Hepatocyte (in vitro differentiated cells): ENCODE measurements around the gene KRTAP9-3. TPM values are rescaled to one million over a fixed set of nuclear protein-coding genes. Genes with fewer than 3 reads are reported as not detected.
"Not testable (repeated sequence)": the region's sequence is repeated elsewhere in the genome, so short reads cannot be mapped to it uniquely, and the experiment has no call there.

Experiments
- DNase-seq: peaks from one replicate; pipeline ENCODE4 v3.0.0-alpha.2; 2016; ENCODE audit warnings: low spot score
- H2AFZ ChIP-seq: fragments of 200-600 bp; sonication (generic); 2 replicates; pipeline ENCODE4 v1.6.0; 2016; ENCODE audit warnings: antibody characterized with exemption, mild to moderate bottlenecking
- H3K27ac ChIP-seq: fragments of 200-600 bp; sonication (generic); 2 replicates; pipeline ENCODE4 v1.5.1; 2016; ENCODE audit warnings: mild to moderate bottlenecking
- H3K27me3 ChIP-seq: fragments of 200-600 bp; sonication (generic); 2 replicates; pipeline ENCODE4 v1.6.1; 2016
- H3K36me3 ChIP-seq: fragments of 200-600 bp; sonication (generic); replicated peaks from 2 replicates; pipeline ENCODE4 v1.5.1; 2016; ENCODE audit warnings: low read depth; ENCODE audit not compliant: insufficient read depth
- H3K4me1 ChIP-seq: fragments of 200-600 bp; sonication (generic); 2 replicates; pipeline ENCODE4 v1.5.1; 2016; ENCODE audit warnings: mild to moderate bottlenecking, moderate library complexity; ENCODE audit not compliant: insufficient read depth
- H3K4me2 ChIP-seq: fragments of 200-600 bp; sonication (generic); 2 replicates; pipeline ENCODE4 v1.6.0; 2016
- H3K4me3 ChIP-seq: fragments of 200-600 bp; sonication (generic); 2 replicates; pipeline ENCODE4 v1.5.1; 2016; ENCODE audit warnings: mild to moderate bottlenecking
- H3K79me2 ChIP-seq: fragments of 200-600 bp; sonication (generic); 2 replicates; pipeline ENCODE4 v1.6.0; 2017; ENCODE audit warnings: mild to moderate bottlenecking
- H3K9me2 ChIP-seq: fragments of 200-600 bp; sonication (generic); replicated peaks from 2 replicates; pipeline ENCODE4 v1.6.0; 2017; ENCODE audit warnings: mild to moderate bottlenecking; ENCODE audit not compliant: insufficient read depth
- H3K9me3 ChIP-seq: fragments of 200-600 bp; sonication (generic); 2 replicates; pipeline ENCODE4 v1.5.1; 2016; ENCODE audit warnings: low read depth, mild to moderate bottlenecking
- H4K20me1 ChIP-seq: fragments of 200-600 bp; sonication (generic); 2 replicates; pipeline ENCODE4 v1.6.0; 2016; ENCODE audit warnings: mild to moderate bottlenecking; ENCODE audit not compliant: insufficient read depth, poor library complexity, severe bottlenecking
- EZH2 ChIP-seq: fragments of 200-600 bp; sonication (generic); IDR thresholded peaks from 2 replicates; pipeline ENCODE4 v1.6.1; 2016; ENCODE audit warnings: antibody characterized with exemption, mild to moderate bottlenecking, borderline replicate concordance
- EZH2phosphoT487 ChIP-seq: fragments of 200-600 bp; sonication (generic); IDR thresholded peaks from one replicate; pipeline ENCODE4 v1.6.1; 2018; ENCODE audit warnings: antibody characterized with exemption, mild to moderate bottlenecking, low read depth, moderate library complexity; ENCODE audit not compliant: unreplicated experiment, severe bottlenecking
- WGBS: methylation state at CpG from one replicate; pipeline ENCODE4 v1.1.6; 2016; ENCODE audit warnings: low lambda C conversion rate; ENCODE audit errors: missing lambda C conversion rate; 5-methylcytosine and 5-hydroxymethylcytosine counted together
- polyA plus RNA-seq: library from polyadenylated mRNA; unstranded; fragments of >200 nt; fragmentation: Nextera tagmentation; extraction: Ambion mirVana; gene quantifications from 2 replicates; pipeline ENCODE4 v1.2.1, GENCODE V29; 2016
- total RNA-seq: library from RNA; depleted of rRNA; stranded (reverse); fragments of >200 nt; gene quantifications from 2 replicates; pipeline ENCODE4 v1.2.3, GENCODE V29; 2014
- TF ChIP-seq, protein P1 (sequence below): fragments of 200-600 bp; sonication (generic); IDR thresholded peaks from 2 replicates; pipeline ENCODE4 v1.5.1; 2016; ENCODE audit warnings: antibody characterized with exemption, mild to moderate bottlenecking; ENCODE audit not compliant: poor library complexity

Gene KRTAP9-3
- total and polyA plus RNA-seq, 2 experiments from 2014 or later, result not detected

DNA sequence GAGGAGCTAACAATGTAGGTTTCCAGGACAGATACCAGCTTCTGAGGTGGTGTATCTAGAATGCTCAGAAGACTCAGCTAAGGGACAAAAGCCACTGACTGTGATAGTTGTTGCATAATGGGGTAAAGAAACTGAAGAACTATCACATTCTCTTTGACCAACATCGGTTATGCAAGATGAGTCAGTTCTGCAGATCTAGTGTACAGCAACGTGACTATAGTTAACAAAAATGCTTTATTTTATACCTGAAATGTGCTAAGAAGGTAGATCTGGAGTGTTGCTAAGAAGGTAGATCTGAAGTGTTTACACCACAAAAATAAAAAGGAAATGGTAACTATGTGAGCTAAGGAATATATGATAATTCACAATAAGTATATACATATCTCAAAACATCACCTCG, 35.5 kb downstream of the KRTAP9-3 start:
- H3K36me3 ChIP-seq, result no peaks in the 10 kb centered on the region
- H3K27ac ChIP-seq, result no peak overlapping the region
- H4K20me1 ChIP-seq, result no peaks in the 10 kb centered on the region
- no peak for DNase-seq
- H3K9me3 ChIP-seq, result no peaks in the 10 kb centered on the region
- H2AFZ ChIP-seq, result no peak overlapping the region
- no peaks in the 10 kb centered on the region for H3K4me1 ChIP-seq
- peaks cover 8% of the 10 kb centered on the region for H3K27me3 ChIP-seq
- H3K4me3 ChIP-seq, result no peak overlapping the region
- WGBS, result no CpG with 5 or more reads among the region's 3 CpGs
- H3K9me2 ChIP-seq, result no peaks in the 10 kb centered on the region
- no peak overlapping the region for H3K4me2 ChIP-seq
- TF ChIP-seq EZH2 (no peak), EZH2phosphoT487 (no peak)
- TF ChIP-seq, protein P1, sequence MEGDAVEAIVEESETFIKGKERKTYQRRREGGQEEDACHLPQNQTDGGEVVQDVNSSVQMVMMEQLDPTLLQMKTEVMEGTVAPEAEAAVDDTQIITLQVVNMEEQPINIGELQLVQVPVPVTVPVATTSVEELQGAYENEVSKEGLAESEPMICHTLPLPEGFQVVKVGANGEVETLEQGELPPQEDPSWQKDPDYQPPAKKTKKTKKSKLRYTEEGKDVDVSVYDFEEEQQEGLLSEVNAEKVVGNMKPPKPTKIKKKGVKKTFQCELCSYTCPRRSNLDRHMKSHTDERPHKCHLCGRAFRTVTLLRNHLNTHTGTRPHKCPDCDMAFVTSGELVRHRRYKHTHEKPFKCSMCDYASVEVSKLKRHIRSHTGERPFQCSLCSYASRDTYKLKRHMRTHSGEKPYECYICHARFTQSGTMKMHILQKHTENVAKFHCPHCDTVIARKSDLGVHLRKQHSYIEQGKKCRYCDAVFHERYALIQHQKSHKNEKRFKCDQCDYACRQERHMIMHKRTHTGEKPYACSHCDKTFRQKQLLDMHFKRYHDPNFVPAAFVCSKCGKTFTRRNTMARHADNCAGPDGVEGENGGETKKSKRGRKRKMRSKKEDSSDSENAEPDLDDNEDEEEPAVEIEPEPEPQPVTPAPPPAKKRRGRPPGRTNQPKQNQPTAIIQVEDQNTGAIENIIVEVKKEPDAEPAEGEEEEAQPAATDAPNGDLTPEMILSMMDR, result no peak
- H3K79me2 ChIP-seq, result no peaks in the 10 kb centered on the region

DNA sequence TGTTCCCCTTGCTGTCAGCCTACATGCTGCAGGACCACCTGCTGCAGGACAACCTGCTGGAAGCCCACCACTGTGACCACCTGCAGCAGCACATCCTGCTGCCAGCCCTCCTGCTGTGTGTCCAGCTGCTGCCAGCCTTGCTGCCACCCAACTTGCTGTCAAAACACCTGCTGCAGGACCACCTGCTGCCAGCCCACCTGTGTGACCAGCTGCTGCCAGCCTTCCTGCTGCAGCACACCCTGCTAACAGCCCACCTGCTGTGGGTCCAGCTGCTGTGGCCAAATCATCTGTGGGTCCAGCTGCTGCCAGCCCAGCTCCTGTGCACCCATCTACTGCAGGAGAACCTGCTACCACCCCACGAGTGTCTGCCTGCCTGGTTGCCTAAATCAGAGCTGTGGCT, 39.1 kb downstream of the KRTAP9-3 start:
- not testable (repeated sequence) for H3K27ac ChIP-seq, H3K36me3 ChIP-seq, H2AFZ ChIP-seq, H3K4me3 ChIP-seq, H3K4me1 ChIP-seq, DNase-seq, H3K27me3 ChIP-seq, H3K9me3 ChIP-seq, H4K20me1 ChIP-seq, H3K9me2 ChIP-seq, H3K4me2 ChIP-seq, H3K79me2 ChIP-seq
- no CpG with 5 or more reads among the region's 1 CpG for WGBS

DNA sequence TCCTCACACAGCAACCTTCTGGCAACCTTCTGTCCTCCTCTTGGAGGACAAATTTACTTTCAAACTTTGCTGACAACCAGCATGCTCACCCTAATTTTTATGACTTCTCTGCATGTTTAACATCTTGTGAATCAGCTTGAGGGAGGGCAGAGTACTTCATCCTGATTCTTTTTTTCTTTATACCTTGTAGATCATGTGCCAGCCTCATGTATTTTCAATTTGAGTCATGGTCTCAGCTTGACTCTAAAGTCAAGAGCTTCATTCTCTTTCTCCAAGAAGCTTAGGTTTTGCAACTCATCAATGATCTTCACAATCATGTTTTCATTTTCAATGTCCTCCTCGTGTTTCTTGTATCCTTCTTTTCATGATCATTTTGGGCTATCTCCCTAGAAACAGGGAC, 39.6 kb downstream of the KRTAP9-3 start:
- no peaks in the 10 kb centered on the region for H3K9me3 ChIP-seq
- DNase-seq, result no peak
- H3K4me2 ChIP-seq, result no peak overlapping the region
- no peaks in the 10 kb centered on the region for H3K9me2 ChIP-seq
- H3K4me3 ChIP-seq, result no peak overlapping the region
- H3K79me2 ChIP-seq, result no peaks in the 10 kb centered on the region
- H2AFZ ChIP-seq, result no peak overlapping the region
- no peaks in the 10 kb centered on the region for H3K4me1 ChIP-seq
- H3K27me3 ChIP-seq, result peaks cover 5% of the 10 kb centered on the region
- TF ChIP-seq, protein P1, result no peak
- no peak for TF ChIP-seq EZH2phosphoT487
- no peak for TF ChIP-seq EZH2
- no peaks in the 10 kb centered on the region for H3K36me3 ChIP-seq
- no peak overlapping the region for H3K27ac ChIP-seq
- no peaks in the 10 kb centered on the region for H4K20me1 ChIP-seq
- no CpG with 5 or more reads among the region's 1 CpG for WGBS

DNA sequence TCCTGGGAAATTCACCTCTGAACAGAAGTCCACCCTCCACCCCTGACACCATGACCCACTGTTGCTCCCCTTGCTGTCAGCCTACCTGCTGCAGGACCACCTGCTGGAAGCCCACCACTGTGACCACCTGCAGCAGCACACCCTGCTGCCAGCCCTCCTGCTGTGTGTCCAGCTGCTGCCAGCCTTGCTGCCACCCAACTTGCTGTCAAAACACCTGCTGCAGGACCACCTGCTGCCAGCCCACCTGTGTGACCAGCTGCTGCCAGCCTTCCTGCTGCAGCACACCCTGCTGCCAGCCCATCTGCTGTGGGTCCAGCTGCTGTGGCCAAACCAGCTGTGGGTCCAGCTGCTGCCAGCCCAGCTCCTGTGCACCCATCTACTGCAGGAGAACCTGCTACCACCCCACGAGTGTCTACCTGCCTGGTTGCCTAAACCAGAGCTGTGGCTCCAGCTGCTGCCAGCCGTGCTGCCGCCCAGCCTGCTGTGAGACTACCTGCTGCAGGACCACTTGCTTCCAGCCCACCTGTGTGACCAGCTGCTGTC, 43.5 kb downstream of the KRTAP9-3 start, which contains the start of gene KRTAP9-7:
Gene KRTAP9-7 (plus strand): TSS at position 51 of the 543 bp plus-strand sequence. CDS start 0 bp downstream, at position 51.
- not testable (repeated sequence) for H3K79me2 ChIP-seq, H3K27ac ChIP-seq, H3K9me2 ChIP-seq, H3K27me3 ChIP-seq, H3K4me2 ChIP-seq, H2AFZ ChIP-seq, H3K9me3 ChIP-seq, H3K4me3 ChIP-seq, H3K4me1 ChIP-seq, H4K20me1 ChIP-seq, H3K36me3 ChIP-seq
- 87% methylated on average over 3 of the region's 3 CpGs for WGBS
- peak; percentile 1 for DNase-seq
